ENCODE results near the gene AP1S1.

GRCh38 chr7:101119876-101120275, 34.4 kb upstream of the AP1S1 start:
- TF ChIP-seq CTCF (IDR thresholded peaks at IDR 0.05 in 2 of 3, conservative IDR thresholded peaks at IDR 0.05 in 1 of 3; ENCODE audit: insufficient read depth in 2 of 3, low read depth in 1 of 3, low read length in 3 of 3) = no peak
- no peak for TF ChIP-seq EZH2 (IDR thresholded peaks at IDR 0.05; ENCODE audit: borderline replicate concordance, low read depth, low read length)
- no peak for TF ChIP-seq PRPF4 (IDR thresholded peaks at IDR 0.05; ENCODE audit: insufficient read depth, low read depth, low read length, poor library complexity, severe bottlenecking)
- TF ChIP-seq BRD9 (IDR thresholded peaks at IDR 0.05; ENCODE audit: low read depth, partially characterized antibody) = no peak
- TF ChIP-seq ASH1L (IDR thresholded peaks at IDR 0.05; ENCODE audit: borderline replicate concordance, low read depth, partially characterized antibody) = no peak
- TF ChIP-seq SP1 (CRISPR knock-in tag; IDR thresholded peaks at IDR 0.05) = no peak
- TF ChIP-seq EP300 (IDR thresholded peaks at IDR 0.05; ENCODE audit: low read length) = no peak
